Hematopoietic multipotent progenitor cell treated with erythropoietin and hydrocortisone succinate and interleukin-3 and kit ligand, for 15 days (in vitro differentiated cells): ENCODE results near the gene FBXO28.
"Not testable (repeated sequence)": the region's sequence is repeated elsewhere in the genome, so short reads cannot be mapped to it uniquely, and the experiment has no call there.

Experiments
- DNase-seq: peaks from one replicate; pipeline ENCODE4 v3.0.0-alpha.2; 2015; ENCODE audit warnings: low spot score

FBXO28 gene

GRCh38 chr1:224189561-224189960 lies 75.7 kb downstream of the FBXO28 start:
- DNase-seq, result no peak

- no peak for DNase-seq
Measured at GRCh38 chr1:224192082-224192788, 78.3 kb downstream of the FBXO28 start.

- DNase-seq, result no peak
Measured at GRCh38 chr1:224193319-224193966, 79.5 kb downstream of the FBXO28 start.

GRCh38 chr1:224196813-224197600 lies 83.1 kb downstream of the FBXO28 start:
- DNase-seq, result no peak

- DNase-seq, result no peak
Measured at GRCh38 chr1:224198572-224198971, 84.7 kb downstream of the FBXO28 start.

- no peak for DNase-seq
Measured at GRCh38 chr1:224199679-224200078, 85.8 kb downstream of the FBXO28 start.

GRCh38 chr1:224201383-224201782 lies 87.5 kb downstream of the FBXO28 start:
- DNase-seq, result no peak

- DNase-seq, result no peak
Measured at GRCh38 chr1:224201853-224202252, 87.9 kb downstream of the FBXO28 start.

- no peak for DNase-seq
Measured at GRCh38 chr1:224203243-224204016, 89.5 kb downstream of the FBXO28 start.

GRCh38 chr1:224205438-224205840 lies 91.5 kb downstream of the FBXO28 start:
- no peak for DNase-seq

GRCh38 chr1:224205931-224206538 lies 92.1 kb downstream of the FBXO28 start:
- DNase-seq, result not testable (repeated sequence)

GRCh38 chr1:224211206-224211962 lies 97.5 kb downstream of the FBXO28 start:
- peak; percentile 56 for DNase-seq
